ENCODE data around the gene PRRX2.

PRRX2 gene

GRCh38 chr9:129626079-129626624 is 39.3 kb upstream of the PRRX2 start, which contains the start of gene NTMT1 (continued):
- TF ChIP-seq ZNF549 (tag by site-specific recombination; IDR thresholded peaks at IDR 0.05) (no peak), ZNF132 (tag by site-specific recombination; IDR thresholded peaks at IDR 0.05; ENCODE audit: borderline replicate concordance) (no peak), ZSCAN4 (tag by site-specific recombination; IDR thresholded peaks at IDR 0.05) (0 out of 2 replicates have a peak, but pooled peaks have one; percentile 21), ZNF362 (tag by site-specific recombination; IDR thresholded peaks at IDR 0.05) (no peak), ZNF561 (tag by site-specific recombination; IDR thresholded peaks at IDR 0.05; ENCODE audit: borderline replicate concordance) (peak; percentile 86), ZNF174 (tag by site-specific recombination; IDR thresholded peaks at IDR 0.05) (no peak), GLIS2 (tag by site-specific recombination; IDR thresholded peaks at IDR 0.05) (peak; percentile 84), ZBTB8A (tag by site-specific recombination; IDR thresholded peaks at IDR 0.05) (peak; percentile 51), ZNF560 (tag by site-specific recombination; IDR thresholded peaks at IDR 0.05; ENCODE audit: borderline replicate concordance) (no peak), ZNF664 (tag by site-specific recombination; IDR thresholded peaks at IDR 0.05) (no peak), GLI4 (tag by site-specific recombination; IDR thresholded peaks at IDR 0.05) (no peak), ZNF404 (tag by site-specific recombination; IDR thresholded peaks at IDR 0.05) (no peak), ZNF146 (tag by site-specific recombination; IDR thresholded peaks at IDR 0.05) (no peak; the same call in 1 of the 2 replicates), ZNF248 (tag by site-specific recombination; IDR thresholded peaks at IDR 0.05) (no peak), ZFP41 (tag by site-specific recombination; IDR thresholded peaks at IDR 0.05; ENCODE audit: borderline replicate concordance) (no peak), GLI2 (tag by site-specific recombination; IDR thresholded peaks at IDR 0.05; ENCODE audit: borderline replicate concordance, low read depth) (no peak), ZNF239 (tag by site-specific recombination; IDR thresholded peaks at IDR 0.05) (no peak), ZBTB20 (tag by site-specific recombination; IDR thresholded peaks at IDR 0.05) (peak; percentile 98), ZNF280D (tag by site-specific recombination; IDR thresholded peaks at IDR 0.05) (no peak), ZNF704 (tag by site-specific recombination; IDR thresholded peaks at IDR 0.05) (peak; percentile 91), ZBTB44 (tag by site-specific recombination; IDR thresholded peaks at IDR 0.05) (no peak)
- TF ChIP-seq, protein P1, sequence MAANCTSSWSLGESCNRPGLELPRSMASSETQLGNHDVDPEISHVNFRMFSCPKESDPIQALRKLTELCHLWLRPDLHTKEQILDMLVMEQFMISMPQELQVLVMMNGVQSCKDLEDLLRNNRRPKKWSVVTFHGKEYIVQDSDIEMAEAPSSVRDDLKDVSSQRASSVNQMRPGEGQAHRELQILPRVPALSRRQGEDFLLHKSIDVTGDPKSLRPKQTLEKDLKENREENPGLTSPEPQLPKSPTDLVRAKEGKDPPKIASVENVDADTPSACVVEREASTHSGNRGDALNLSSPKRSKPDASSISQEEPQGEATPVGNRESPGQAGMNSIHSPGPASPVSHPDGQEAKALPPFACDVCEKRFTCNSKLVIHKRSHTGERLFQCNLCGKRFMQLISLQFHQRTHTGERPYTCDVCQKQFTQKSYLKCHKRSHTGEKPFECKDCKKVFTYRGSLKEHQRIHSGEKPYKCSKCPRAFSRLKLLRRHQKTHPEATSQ (tag by site-specific recombination; IDR thresholded peaks at IDR 0.05) = 0 out of 2 replicates have a peak, but pooled peaks have one; percentile 38
- TF ChIP-seq, protein P2, sequence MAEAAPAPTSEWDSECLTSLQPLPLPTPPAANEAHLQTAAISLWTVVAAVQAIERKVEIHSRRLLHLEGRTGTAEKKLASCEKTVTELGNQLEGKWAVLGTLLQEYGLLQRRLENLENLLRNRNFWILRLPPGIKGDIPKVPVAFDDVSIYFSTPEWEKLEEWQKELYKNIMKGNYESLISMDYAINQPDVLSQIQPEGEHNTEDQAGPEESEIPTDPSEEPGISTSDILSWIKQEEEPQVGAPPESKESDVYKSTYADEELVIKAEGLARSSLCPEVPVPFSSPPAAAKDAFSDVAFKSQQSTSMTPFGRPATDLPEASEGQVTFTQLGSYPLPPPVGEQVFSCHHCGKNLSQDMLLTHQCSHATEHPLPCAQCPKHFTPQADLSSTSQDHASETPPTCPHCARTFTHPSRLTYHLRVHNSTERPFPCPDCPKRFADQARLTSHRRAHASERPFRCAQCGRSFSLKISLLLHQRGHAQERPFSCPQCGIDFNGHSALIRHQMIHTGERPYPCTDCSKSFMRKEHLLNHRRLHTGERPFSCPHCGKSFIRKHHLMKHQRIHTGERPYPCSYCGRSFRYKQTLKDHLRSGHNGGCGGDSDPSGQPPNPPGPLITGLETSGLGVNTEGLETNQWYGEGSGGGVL (tag by site-specific recombination; IDR thresholded peaks at IDR 0.05) = no peak
- TF ChIP-seq, protein P3, sequence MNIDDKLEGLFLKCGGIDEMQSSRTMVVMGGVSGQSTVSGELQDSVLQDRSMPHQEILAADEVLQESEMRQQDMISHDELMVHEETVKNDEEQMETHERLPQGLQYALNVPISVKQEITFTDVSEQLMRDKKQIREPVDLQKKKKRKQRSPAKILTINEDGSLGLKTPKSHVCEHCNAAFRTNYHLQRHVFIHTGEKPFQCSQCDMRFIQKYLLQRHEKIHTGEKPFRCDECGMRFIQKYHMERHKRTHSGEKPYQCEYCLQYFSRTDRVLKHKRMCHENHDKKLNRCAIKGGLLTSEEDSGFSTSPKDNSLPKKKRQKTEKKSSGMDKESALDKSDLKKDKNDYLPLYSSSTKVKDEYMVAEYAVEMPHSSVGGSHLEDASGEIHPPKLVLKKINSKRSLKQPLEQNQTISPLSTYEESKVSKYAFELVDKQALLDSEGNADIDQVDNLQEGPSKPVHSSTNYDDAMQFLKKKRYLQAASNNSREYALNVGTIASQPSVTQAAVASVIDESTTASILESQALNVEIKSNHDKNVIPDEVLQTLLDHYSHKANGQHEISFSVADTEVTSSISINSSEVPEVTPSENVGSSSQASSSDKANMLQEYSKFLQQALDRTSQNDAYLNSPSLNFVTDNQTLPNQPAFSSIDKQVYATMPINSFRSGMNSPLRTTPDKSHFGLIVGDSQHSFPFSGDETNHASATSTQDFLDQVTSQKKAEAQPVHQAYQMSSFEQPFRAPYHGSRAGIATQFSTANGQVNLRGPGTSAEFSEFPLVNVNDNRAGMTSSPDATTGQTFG (tag by site-specific recombination; IDR thresholded peaks at IDR 0.05; ENCODE audit: borderline replicate concordance) = no peak

All from HEK293 (cell line).